GM18517 (cell line): ENCODE measurements around the gene KLHL40.

Experiments
- ATAC-seq: cut with Tn5 transposase; IDR thresholded peaks from one replicate; pipeline ENCODE4 v1.9.1; 2021; ENCODE audit warnings: mild to moderate bottlenecking, moderate library complexity; ENCODE audit not compliant: unreplicated experiment

KLHL40 gene

GRCh38 chr3:42735615-42736014 is 50.3 kb downstream of the KLHL40 start:
- ATAC-seq, result no peak

- ATAC-seq, result no peak
Observed at GRCh38 chr3:42736081-42736480, 50.7 kb downstream of the KLHL40 start.

- ATAC-seq, result no peak
Observed at GRCh38 chr3:42736531-42736930, 51.2 kb downstream of the KLHL40 start.

- ATAC-seq, result no peak
Observed at GRCh38 chr3:42739401-42740158, 54.2 kb downstream of the KLHL40 start.

- ATAC-seq, result no peak
Observed at GRCh38 chr3:42741796-42742195, 56.5 kb downstream of the KLHL40 start.
